Astrocyte (in vitro differentiated cells and primary cell): ENCODE results near the gene NSRP1. TPM values are rescaled to one million over a fixed set of nuclear protein-coding genes. Genes with fewer than 3 reads are reported as not detected.
"Not testable (repeated sequence)": the region's sequence is repeated elsewhere in the genome, so short reads cannot be mapped to it uniquely, and the experiment has no call there.

ENCODE experiments used
- DNase-seq: peaks from one replicate; pipeline ENCODE4 v3.0.0-alpha.2; 2010; ENCODE audit warnings: low read depth
- FAIRE-seq: peaks from 2 replicates; lab custom pipeline; 2011; peaks lifted over from hg19 to GRCh38; lab: Jason Lieb, UNC
- H2AFZ ChIP-seq: 2 replicates; pipeline ENCODE4 v1.6.0; 2012; ENCODE audit warnings: low read depth, low read length, inconsistent platforms
- H3K27ac ChIP-seq: 2 replicates; pipeline ENCODE4 v1.5.1; 2011; ENCODE audit warnings: low read depth, low read length, inconsistent platforms
- H3K27me3 ChIP-seq: 2 replicates; pipeline ENCODE4 v1.6.0; 2011; ENCODE audit warnings: low read length, inconsistent platforms; ENCODE audit not compliant: insufficient read depth
- H3K36me3 ChIP-seq: 2 replicates; pipeline ENCODE4 v1.5.1; 2011; ENCODE audit warnings: low read length, inconsistent platforms; ENCODE audit not compliant: insufficient read depth
- H3K4me1 ChIP-seq: 2 replicates; pipeline ENCODE4 v1.5.1; 2011; ENCODE audit warnings: low read length, inconsistent platforms; ENCODE audit not compliant: insufficient read depth
- H3K4me2 ChIP-seq: 2 replicates; pipeline ENCODE4 v1.6.0; 2012; ENCODE audit warnings: low read length, inconsistent platforms
- H3K4me3 ChIP-seq: 2 replicates; pipeline ENCODE4 v1.5.1; 2011; ENCODE audit warnings: low read depth, mild to moderate bottlenecking, low read length, inconsistent platforms; ENCODE audit not compliant: insufficient read depth
- H3K79me2 ChIP-seq: 2 replicates; pipeline ENCODE4 v1.6.0; 2012; ENCODE audit warnings: mild to moderate bottlenecking, low read length, inconsistent platforms; ENCODE audit not compliant: insufficient read depth
- H3K9ac ChIP-seq: 2 replicates; pipeline ENCODE4 v1.6.0; 2012; ENCODE audit warnings: mild to moderate bottlenecking, low read length, inconsistent platforms
- H3K9me3 ChIP-seq: 2 replicates; pipeline ENCODE4 v1.5.1; 2012; ENCODE audit warnings: low read depth, mild to moderate bottlenecking, low read length, inconsistent platforms; ENCODE audit not compliant: insufficient read depth
- H4K20me1 ChIP-seq: 2 replicates; pipeline ENCODE4 v1.6.0; 2012; ENCODE audit warnings: low read length, inconsistent platforms; ENCODE audit not compliant: insufficient read depth
- H3K27ac Mint-ChIP-seq: one replicate; pipeline ENCODE4 v1.8.0; 2021; ENCODE audit warnings: mild to moderate bottlenecking, mixed read lengths; ENCODE audit not compliant: unreplicated experiment
- H3K27me3 Mint-ChIP-seq: one replicate; pipeline ENCODE4 v1.8.0; 2021; ENCODE audit warnings: low read depth, mixed read lengths; ENCODE audit not compliant: unreplicated experiment
- H3K36me3 Mint-ChIP-seq: one replicate; pipeline ENCODE4 v1.8.0; 2021; ENCODE audit warnings: low read depth, mixed read lengths; ENCODE audit not compliant: unreplicated experiment
- H3K4me1 Mint-ChIP-seq: one replicate; pipeline ENCODE4 v1.8.0; 2021; ENCODE audit warnings: low read depth, mixed read lengths; ENCODE audit not compliant: unreplicated experiment
- H3K4me3 Mint-ChIP-seq: one replicate; pipeline ENCODE4 v1.8.0; 2021; ENCODE audit warnings: mild to moderate bottlenecking, moderate library complexity, mixed read lengths; ENCODE audit not compliant: unreplicated experiment
- H3K9me3 Mint-ChIP-seq: one replicate; pipeline ENCODE4 v1.8.0; 2021; ENCODE audit warnings: mild to moderate bottlenecking, mixed read lengths; ENCODE audit not compliant: unreplicated experiment
- CTCF ChIP-seq: IDR thresholded peaks from 2 replicates; pipeline ENCODE4 v1.5.1; 2011; ENCODE audit warnings: low read depth, mild to moderate bottlenecking, inconsistent platforms, low read length, moderate library complexity; ENCODE audit not compliant: insufficient read depth
- EZH2 ChIP-seq: IDR thresholded peaks from 2 replicates; pipeline ENCODE4 v1.6.1; 2012; ENCODE audit warnings: mild to moderate bottlenecking, low read length, inconsistent platforms; ENCODE audit not compliant: insufficient read depth
- total RNA-seq: library from RNA; stranded (reverse); gene quantifications from 2 replicates; pipeline ENCODE4 v1.2.1, GENCODE V29; 2021

The NSRP1 gene
- total RNA-seq, 1 donor from 2014 or later, result 17.7 TPM

GRCh38 chr17:30228011-30228410 is 111.4 kb downstream of the NSRP1 start:
- FAIRE-seq, result no peak
- no peaks in the 10 kb centered on the region for H4K20me1 ChIP-seq

GRCh38 chr17:30229012-30229411 is 112.4 kb downstream of the NSRP1 start:
- DNase-seq (no peak), FAIRE-seq (no peak)
- Mint-ChIP-seq H3K4me3 (no peak overlapping the region), H3K4me1 (peaks cover 7% of the 10 kb centered on the region), H3K36me3 (peaks cover 4% of the 10 kb centered on the region), H3K27me3 (peaks cover 75% of the 10 kb centered on the region), H3K9me3 (peaks cover 3% of the 10 kb centered on the region), H3K27ac (no peak overlapping the region)
- no peak overlapping the region for H3K9ac ChIP-seq
- peaks cover 2% of the 10 kb centered on the region for H3K9me3 ChIP-seq
- H3K4me3 ChIP-seq, result no peak overlapping the region
- no peak overlapping the region for H3K4me2 ChIP-seq
- TF ChIP-seq EZH2 (no peak), CTCF (no peak)
- H3K36me3 ChIP-seq, result no peaks in the 10 kb centered on the region
- H4K20me1 ChIP-seq, result no peaks in the 10 kb centered on the region
- no peak overlapping the region for H2AFZ ChIP-seq
- no peaks in the 10 kb centered on the region for H3K79me2 ChIP-seq
- H3K27ac ChIP-seq, result no peak overlapping the region
- H3K27me3 ChIP-seq, result peaks cover 61% of the 10 kb centered on the region
- no peaks in the 10 kb centered on the region for H3K4me1 ChIP-seq

More at GRCh38 chr17:30228011-30228410, 111.4 kb downstream of the NSRP1 start:
- Histone ChIP-seq H2AFZ (no peak overlapping the region), H3K4me2 (no peak overlapping the region), H3K27me3 (peaks cover 53% of the 10 kb centered on the region), H3K36me3 (no peaks in the 10 kb centered on the region), H3K4me3 (no peak overlapping the region), H3K4me1 (no peaks in the 10 kb centered on the region), H3K27ac (no peak overlapping the region), H3K9me3 (peaks cover 2% of the 10 kb centered on the region), H3K9ac (no peak overlapping the region), H3K79me2 (no peaks in the 10 kb centered on the region)
- no peak overlapping the region for H3K4me3 Mint-ChIP-seq
- H3K9me3 Mint-ChIP-seq, result peaks cover 3% of the 10 kb centered on the region
- no peak for DNase-seq
- peaks cover 4% of the 10 kb centered on the region for H3K36me3 Mint-ChIP-seq
- H3K27me3 Mint-ChIP-seq, result peaks cover 70% of the 10 kb centered on the region
- no peak overlapping the region for H3K27ac Mint-ChIP-seq
- H3K4me1 Mint-ChIP-seq, result peaks cover 7% of the 10 kb centered on the region
- TF ChIP-seq EZH2 (no peak), CTCF (no peak)

GRCh38 chr17:30230009-30230408 is 113.4 kb downstream of the NSRP1 start:
- not testable (repeated sequence) for H3K36me3 Mint-ChIP-seq, H3K36me3 ChIP-seq, H3K4me3 Mint-ChIP-seq, H3K4me1 ChIP-seq, DNase-seq, H3K9ac ChIP-seq, H2AFZ ChIP-seq, H3K9me3 Mint-ChIP-seq, H4K20me1 ChIP-seq, H3K9me3 ChIP-seq, H3K4me3 ChIP-seq, H3K27ac Mint-ChIP-seq, FAIRE-seq, H3K4me2 ChIP-seq, H3K4me1 Mint-ChIP-seq, H3K79me2 ChIP-seq, H3K27ac ChIP-seq
- peaks cover 77% of the 10 kb centered on the region for H3K27me3 Mint-ChIP-seq
- peaks cover 70% of the 10 kb centered on the region for H3K27me3 ChIP-seq
